HEK293 (cell line): ENCODE results near the gene ANO8.

Experiments
- OVOL3 ChIP-seq: fragments of 450-650 bp; formaldehyde crosslinking; IDR thresholded peaks from 2 replicates; pipeline ENCODE4 v1.5.1; 2016; ENCODE audit warnings: missing biosample characterization, missing genetic modification characterization
- SETDB1 ChIP-seq: IDR thresholded peaks from one replicate; pipeline ENCODE4 v1.6.1; 2017; ENCODE audit warnings: mild to moderate bottlenecking, low read length, moderate library complexity, mixed read lengths; ENCODE audit not compliant: insufficient read length
- WT1 ChIP-seq: fragments of 450-650 bp; formaldehyde crosslinking; IDR thresholded peaks from 2 replicates; pipeline ENCODE4 v1.5.1; 2016; ENCODE audit warnings: missing biosample characterization, missing genetic modification characterization
- ZBTB21 ChIP-seq: fragments of 450-650 bp; formaldehyde crosslinking; IDR thresholded peaks from 2 replicates; pipeline ENCODE4 v1.5.1; 2017; ENCODE audit warnings: missing biosample characterization, missing genetic modification characterization
- ZBTB7A ChIP-seq: fragments of 450-650 bp; formaldehyde crosslinking; IDR thresholded peaks from 2 replicates; pipeline ENCODE4 v1.5.1; 2016; ENCODE audit warnings: low read depth, missing biosample characterization, missing genetic modification characterization
- ZFP69B ChIP-seq: fragments of 450-650 bp; formaldehyde crosslinking; IDR thresholded peaks from 2 replicates; pipeline ENCODE4 v1.5.1; 2016; ENCODE audit warnings: missing biosample characterization, missing genetic modification characterization
- ZNF112 ChIP-seq: fragments of 450-650 bp; formaldehyde crosslinking; IDR thresholded peaks from 2 replicates; pipeline ENCODE4 v1.5.0; 2017; ENCODE audit warnings: missing biosample characterization, missing genetic modification characterization
- ZNF121 ChIP-seq: fragments of 450-650 bp; formaldehyde crosslinking; IDR thresholded peaks from 2 replicates; pipeline ENCODE4 v1.5.1; 2016; ENCODE audit warnings: missing biosample characterization, missing genetic modification characterization
- ZNF223 ChIP-seq: fragments of 450-650 bp; formaldehyde crosslinking; IDR thresholded peaks from 2 replicates; pipeline ENCODE4 v1.5.1; 2016; ENCODE audit warnings: missing biosample characterization, missing genetic modification characterization
- ZNF248 ChIP-seq: fragments of 450-650 bp; formaldehyde crosslinking; IDR thresholded peaks from 2 replicates; pipeline ENCODE4 v1.5.1; 2017; ENCODE audit warnings: missing biosample characterization, missing genetic modification characterization
- ZNF416 ChIP-seq: fragments of 450-650 bp; formaldehyde crosslinking; IDR thresholded peaks from 2 replicates; pipeline ENCODE4 v1.5.1; 2016; ENCODE audit warnings: missing biosample characterization, missing genetic modification characterization
- ZNF560 ChIP-seq: fragments of 450-650 bp; formaldehyde crosslinking; IDR thresholded peaks from 2 replicates; pipeline ENCODE4 v1.5.1; 2017; ENCODE audit warnings: missing biosample characterization, missing genetic modification characterization, borderline replicate concordance
- ZNF571 ChIP-seq: fragments of 450-650 bp; formaldehyde crosslinking; IDR thresholded peaks from 2 replicates; pipeline ENCODE4 v1.5.0; 2017; ENCODE audit warnings: missing biosample characterization, missing genetic modification characterization
- ZNF585B ChIP-seq: fragments of 450-650 bp; formaldehyde crosslinking; IDR thresholded peaks from 2 replicates; pipeline ENCODE4 v1.5.1; 2016; ENCODE audit warnings: missing biosample characterization, missing genetic modification characterization
- ZNF621 ChIP-seq: fragments of 450-650 bp; formaldehyde crosslinking; IDR thresholded peaks from 2 replicates; pipeline ENCODE4 v1.5.1; 2017; ENCODE audit warnings: missing biosample characterization, missing genetic modification characterization
- ZNF623 ChIP-seq: fragments of 450-650 bp; formaldehyde crosslinking; IDR thresholded peaks from 2 replicates; pipeline ENCODE4 v1.5.1; 2016; ENCODE audit warnings: missing biosample characterization, missing genetic modification characterization
- ZNF624 ChIP-seq: fragments of 450-650 bp; formaldehyde crosslinking; IDR thresholded peaks from 2 replicates; pipeline ENCODE4 v1.5.1; 2017; ENCODE audit warnings: missing biosample characterization, missing genetic modification characterization
- ZNF626 ChIP-seq: fragments of 450-650 bp; sonication (Bioruptor Pico); formaldehyde crosslinking; IDR thresholded peaks from 2 replicates; pipeline ENCODE4 v1.5.1; 2018; ENCODE audit warnings: missing biosample characterization, missing genetic modification characterization, inconsistent platforms
- ZNF677 ChIP-seq: fragments of 450-650 bp; IDR thresholded peaks from 2 replicates; pipeline ENCODE4 v1.5.0; 2018; ENCODE audit warnings: missing biosample characterization, mild to moderate bottlenecking, missing genetic modification characterization, moderate library complexity
- ZNF76 ChIP-seq: fragments of 450-650 bp; formaldehyde crosslinking; IDR thresholded peaks from 2 replicates; pipeline ENCODE4; 2016; ENCODE audit warnings: low read depth, missing biosample characterization, missing genetic modification characterization, borderline replicate concordance
- TF ChIP-seq, protein P1 (sequence below): fragments of 450-650 bp; formaldehyde crosslinking; IDR thresholded peaks from 2 replicates; pipeline ENCODE4 v1.5.1; 2016; ENCODE audit warnings: missing biosample characterization, missing genetic modification characterization
- TF ChIP-seq, protein P2 (sequence below): fragments of 450-650 bp; formaldehyde crosslinking; conservative IDR thresholded peaks from 2 replicates; pipeline ENCODE4 v1.5.1; 2016; ENCODE audit warnings: low read depth, missing biosample characterization, missing genetic modification characterization
- TF ChIP-seq, protein P3 (sequence below): fragments of 450-650 bp; formaldehyde crosslinking; IDR thresholded peaks from 2 replicates; pipeline ENCODE4 v1.5.1; 2016; ENCODE audit warnings: missing biosample characterization, missing genetic modification characterization
- TF ChIP-seq, protein P4 (sequence below): fragments of 450-650 bp; formaldehyde crosslinking; IDR thresholded peaks from 2 replicates; pipeline ENCODE4 v1.5.1; 2017; ENCODE audit warnings: missing biosample characterization, missing genetic modification characterization
- TF ChIP-seq, protein P5 (sequence below): fragments of 450-650 bp; IDR thresholded peaks from 2 replicates; pipeline ENCODE4 v1.5.1; 2018; ENCODE audit warnings: missing biosample characterization, mild to moderate bottlenecking, missing genetic modification characterization
- TF ChIP-seq, protein P6 (sequence below): fragments of 450-650 bp; formaldehyde crosslinking; IDR thresholded peaks from 2 replicates; pipeline ENCODE4; 2016; ENCODE audit warnings: missing biosample characterization, missing genetic modification characterization

ANO8 gene

DNA sequence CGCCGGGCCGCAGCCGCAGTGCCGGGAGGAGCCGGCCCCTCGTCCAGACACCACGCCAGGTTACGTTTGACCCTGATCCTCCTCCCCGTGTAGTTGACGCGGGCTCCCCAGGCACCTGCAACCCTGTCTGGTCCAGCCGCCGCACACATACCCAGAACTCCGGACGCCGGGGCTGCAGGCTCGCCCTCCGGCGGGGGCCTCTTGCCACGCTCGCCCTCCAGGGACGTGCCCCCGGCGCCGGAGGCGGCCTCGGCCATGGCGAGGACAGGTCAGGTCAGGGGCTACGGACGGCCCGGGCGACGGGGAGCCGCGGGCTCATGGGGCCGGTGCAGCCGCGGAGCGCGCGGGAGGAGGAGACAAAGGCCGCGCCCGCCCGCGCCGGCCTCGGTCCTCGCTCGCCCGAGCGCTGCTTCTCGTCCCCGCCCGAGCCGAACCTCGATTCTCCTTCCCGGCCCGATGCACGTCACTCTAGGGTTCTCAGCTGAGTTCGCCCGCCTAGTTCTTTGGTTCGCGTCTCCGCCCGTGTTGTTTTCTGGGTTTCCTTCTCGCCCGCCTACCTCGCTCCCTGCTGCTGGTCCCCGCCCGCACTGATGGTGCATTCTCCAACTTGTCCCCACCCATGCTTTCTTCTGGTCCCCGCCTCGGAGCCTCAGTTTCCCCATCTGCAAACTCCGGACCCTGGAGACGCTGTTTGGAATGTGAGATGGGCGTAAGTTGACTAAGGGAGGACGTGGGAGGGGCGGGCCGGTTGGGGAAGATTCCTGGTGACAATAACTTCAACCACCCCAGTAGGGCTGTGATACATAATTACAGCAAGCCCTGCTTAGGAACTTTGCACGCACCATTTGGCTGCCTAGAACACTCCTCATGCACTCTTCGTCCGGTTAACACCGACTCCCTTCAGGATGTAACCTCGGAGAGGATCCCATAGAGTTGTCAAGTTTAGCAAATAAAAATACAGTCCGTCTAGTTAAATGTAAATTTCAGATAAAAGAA, at the start of gene ANO8 (continued):
- TF ChIP-seq, protein P1, sequence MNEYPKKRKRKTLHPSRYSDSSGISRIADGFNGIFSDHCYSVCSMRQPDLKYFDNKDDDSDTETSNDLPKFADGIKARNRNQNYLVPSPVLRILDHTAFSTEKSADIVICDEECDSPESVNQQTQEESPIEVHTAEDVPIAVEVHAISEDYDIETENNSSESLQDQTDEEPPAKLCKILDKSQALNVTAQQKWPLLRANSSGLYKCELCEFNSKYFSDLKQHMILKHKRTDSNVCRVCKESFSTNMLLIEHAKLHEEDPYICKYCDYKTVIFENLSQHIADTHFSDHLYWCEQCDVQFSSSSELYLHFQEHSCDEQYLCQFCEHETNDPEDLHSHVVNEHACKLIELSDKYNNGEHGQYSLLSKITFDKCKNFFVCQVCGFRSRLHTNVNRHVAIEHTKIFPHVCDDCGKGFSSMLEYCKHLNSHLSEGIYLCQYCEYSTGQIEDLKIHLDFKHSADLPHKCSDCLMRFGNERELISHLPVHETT (tag by site-specific recombination): peak; percentile 99
- TF ChIP-seq ZBTB7A (tag by site-specific recombination): peak; percentile 96
- peak; percentile 94 for TF ChIP-seq ZFP69B (tag by site-specific recombination)
- no peak; the same call in 1 of the 2 replicates for TF ChIP-seq ZNF624 (tag by site-specific recombination)
- TF ChIP-seq, protein P2, sequence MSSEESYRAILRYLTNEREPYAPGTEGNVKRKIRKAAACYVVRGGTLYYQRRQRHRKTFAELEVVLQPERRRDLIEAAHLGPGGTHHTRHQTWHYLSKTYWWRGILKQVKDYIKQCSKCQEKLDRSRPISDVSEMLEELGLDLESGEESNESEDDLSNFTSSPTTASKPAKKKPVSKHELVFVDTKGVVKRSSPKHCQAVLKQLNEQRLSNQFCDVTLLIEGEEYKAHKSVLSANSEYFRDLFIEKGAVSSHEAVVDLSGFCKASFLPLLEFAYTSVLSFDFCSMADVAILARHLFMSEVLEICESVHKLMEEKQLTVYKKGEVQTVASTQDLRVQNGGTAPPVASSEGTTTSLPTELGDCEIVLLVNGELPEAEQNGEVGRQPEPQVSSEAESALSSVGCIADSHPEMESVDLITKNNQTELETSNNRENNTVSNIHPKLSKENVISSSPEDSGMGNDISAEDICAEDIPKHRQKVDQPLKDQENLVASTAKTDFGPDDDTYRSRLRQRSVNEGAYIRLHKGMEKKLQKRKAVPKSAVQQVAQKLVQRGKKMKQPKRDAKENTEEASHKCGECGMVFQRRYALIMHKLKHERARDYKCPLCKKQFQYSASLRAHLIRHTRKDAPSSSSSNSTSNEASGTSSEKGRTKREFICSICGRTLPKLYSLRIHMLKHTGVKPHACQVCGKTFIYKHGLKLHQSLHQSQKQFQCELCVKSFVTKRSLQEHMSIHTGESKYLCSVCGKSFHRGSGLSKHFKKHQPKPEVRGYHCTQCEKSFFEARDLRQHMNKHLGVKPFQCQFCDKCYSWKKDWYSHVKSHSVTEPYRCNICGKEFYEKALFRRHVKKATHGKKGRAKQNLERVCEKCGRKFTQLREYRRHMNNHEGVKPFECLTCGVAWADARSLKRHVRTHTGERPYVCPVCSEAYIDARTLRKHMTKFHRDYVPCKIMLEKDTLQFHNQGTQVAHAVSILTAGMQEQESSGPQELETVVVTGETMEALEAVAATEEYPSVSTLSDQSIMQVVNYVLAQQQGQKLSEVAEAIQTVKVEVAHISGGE (tag by site-specific recombination): peak; percentile 93
- peak; percentile 62 for TF ChIP-seq ZNF623
- TF ChIP-seq ZNF571 (tag by site-specific recombination): no peak
- TF ChIP-seq ZNF626 (tag by site-specific recombination): no peak; the same call in 1 of the 2 replicates
- TF ChIP-seq, protein P3, sequence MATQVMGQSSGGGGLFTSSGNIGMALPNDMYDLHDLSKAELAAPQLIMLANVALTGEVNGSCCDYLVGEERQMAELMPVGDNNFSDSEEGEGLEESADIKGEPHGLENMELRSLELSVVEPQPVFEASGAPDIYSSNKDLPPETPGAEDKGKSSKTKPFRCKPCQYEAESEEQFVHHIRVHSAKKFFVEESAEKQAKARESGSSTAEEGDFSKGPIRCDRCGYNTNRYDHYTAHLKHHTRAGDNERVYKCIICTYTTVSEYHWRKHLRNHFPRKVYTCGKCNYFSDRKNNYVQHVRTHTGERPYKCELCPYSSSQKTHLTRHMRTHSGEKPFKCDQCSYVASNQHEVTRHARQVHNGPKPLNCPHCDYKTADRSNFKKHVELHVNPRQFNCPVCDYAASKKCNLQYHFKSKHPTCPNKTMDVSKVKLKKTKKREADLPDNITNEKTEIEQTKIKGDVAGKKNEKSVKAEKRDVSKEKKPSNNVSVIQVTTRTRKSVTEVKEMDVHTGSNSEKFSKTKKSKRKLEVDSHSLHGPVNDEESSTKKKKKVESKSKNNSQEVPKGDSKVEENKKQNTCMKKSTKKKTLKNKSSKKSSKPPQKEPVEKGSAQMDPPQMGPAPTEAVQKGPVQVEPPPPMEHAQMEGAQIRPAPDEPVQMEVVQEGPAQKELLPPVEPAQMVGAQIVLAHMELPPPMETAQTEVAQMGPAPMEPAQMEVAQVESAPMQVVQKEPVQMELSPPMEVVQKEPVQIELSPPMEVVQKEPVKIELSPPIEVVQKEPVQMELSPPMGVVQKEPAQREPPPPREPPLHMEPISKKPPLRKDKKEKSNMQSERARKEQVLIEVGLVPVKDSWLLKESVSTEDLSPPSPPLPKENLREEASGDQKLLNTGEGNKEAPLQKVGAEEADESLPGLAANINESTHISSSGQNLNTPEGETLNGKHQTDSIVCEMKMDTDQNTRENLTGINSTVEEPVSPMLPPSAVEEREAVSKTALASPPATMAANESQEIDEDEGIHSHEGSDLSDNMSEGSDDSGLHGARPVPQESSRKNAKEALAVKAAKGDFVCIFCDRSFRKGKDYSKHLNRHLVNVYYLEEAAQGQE: peak; percentile 80
- TF ChIP-seq ZNF248 (tag by site-specific recombination): no peak
- peak; percentile 82 for TF ChIP-seq ZNF677 (tag by site-specific recombination)
- peak; percentile 87; the same call in 1 of the 2 replicates for TF ChIP-seq ZNF223 (tag by site-specific recombination)
- TF ChIP-seq, protein P4, sequence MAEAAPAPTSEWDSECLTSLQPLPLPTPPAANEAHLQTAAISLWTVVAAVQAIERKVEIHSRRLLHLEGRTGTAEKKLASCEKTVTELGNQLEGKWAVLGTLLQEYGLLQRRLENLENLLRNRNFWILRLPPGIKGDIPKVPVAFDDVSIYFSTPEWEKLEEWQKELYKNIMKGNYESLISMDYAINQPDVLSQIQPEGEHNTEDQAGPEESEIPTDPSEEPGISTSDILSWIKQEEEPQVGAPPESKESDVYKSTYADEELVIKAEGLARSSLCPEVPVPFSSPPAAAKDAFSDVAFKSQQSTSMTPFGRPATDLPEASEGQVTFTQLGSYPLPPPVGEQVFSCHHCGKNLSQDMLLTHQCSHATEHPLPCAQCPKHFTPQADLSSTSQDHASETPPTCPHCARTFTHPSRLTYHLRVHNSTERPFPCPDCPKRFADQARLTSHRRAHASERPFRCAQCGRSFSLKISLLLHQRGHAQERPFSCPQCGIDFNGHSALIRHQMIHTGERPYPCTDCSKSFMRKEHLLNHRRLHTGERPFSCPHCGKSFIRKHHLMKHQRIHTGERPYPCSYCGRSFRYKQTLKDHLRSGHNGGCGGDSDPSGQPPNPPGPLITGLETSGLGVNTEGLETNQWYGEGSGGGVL (tag by site-specific recombination): peak; percentile 90
- TF ChIP-seq ZBTB21 (tag by site-specific recombination): peak; percentile 93
- TF ChIP-seq ZNF76: peak; percentile 87
- TF ChIP-seq, protein P5, sequence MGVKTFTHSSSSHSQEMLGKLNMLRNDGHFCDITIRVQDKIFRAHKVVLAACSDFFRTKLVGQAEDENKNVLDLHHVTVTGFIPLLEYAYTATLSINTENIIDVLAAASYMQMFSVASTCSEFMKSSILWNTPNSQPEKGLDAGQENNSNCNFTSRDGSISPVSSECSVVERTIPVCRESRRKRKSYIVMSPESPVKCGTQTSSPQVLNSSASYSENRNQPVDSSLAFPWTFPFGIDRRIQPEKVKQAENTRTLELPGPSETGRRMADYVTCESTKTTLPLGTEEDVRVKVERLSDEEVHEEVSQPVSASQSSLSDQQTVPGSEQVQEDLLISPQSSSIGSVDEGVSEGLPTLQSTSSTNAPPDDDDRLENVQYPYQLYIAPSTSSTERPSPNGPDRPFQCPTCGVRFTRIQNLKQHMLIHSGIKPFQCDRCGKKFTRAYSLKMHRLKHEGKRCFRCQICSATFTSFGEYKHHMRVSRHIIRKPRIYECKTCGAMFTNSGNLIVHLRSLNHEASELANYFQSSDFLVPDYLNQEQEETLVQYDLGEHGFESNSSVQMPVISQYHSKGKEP (tag by site-specific recombination): peak; percentile 90
- no peak for TF ChIP-seq ZNF621
- TF ChIP-seq ZNF112 (tag by site-specific recombination): no peak
- no peak for TF ChIP-seq ZNF560 (tag by site-specific recombination)
- peak; percentile 67; the same call in 1 of the 2 replicates for TF ChIP-seq OVOL3 (tag by site-specific recombination)
- TF ChIP-seq WT1 (tag by site-specific recombination): peak; percentile 75; the same call in 1 of the 2 replicates
- TF ChIP-seq ZNF585B: no peak
- TF ChIP-seq ZNF121 (tag by site-specific recombination): peak; percentile 48; the same call in 1 of the 2 replicates
- no peak for TF ChIP-seq SETDB1
- peak; percentile 89 for TF ChIP-seq ZNF416 (tag by site-specific recombination)
- TF ChIP-seq, protein P6, sequence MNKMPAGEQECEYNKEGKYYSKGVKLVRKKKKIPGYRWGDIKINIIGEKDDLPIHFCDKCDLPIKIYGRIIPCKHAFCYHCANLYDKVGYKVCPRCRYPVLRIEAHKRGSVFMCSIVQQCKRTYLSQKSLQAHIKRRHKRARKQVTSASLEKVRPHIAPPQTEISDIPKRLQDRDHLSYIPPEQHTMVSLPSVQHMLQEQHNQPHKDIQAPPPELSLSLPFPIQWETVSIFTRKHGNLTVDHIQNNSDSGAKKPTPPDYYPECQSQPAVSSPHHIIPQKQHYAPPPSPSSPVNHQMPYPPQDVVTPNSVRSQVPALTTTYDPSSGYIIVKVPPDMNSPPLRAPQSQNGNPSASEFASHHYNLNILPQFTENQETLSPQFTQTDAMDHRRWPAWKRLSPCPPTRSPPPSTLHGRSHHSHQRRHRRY (tag by site-specific recombination): no peak
